CD4-positive, alpha-beta T cell treated with Interleukin-17A for 1 hour (primary cell): ENCODE data around the gene TICAM1.
"Not testable (repeated sequence)": the region's sequence is repeated elsewhere in the genome, so short reads cannot be mapped to it uniquely, and the experiment has no call there.

Experiments
- DNase-seq: peaks from one replicate; pipeline ENCODE4 v3.0.0-alpha.2; 2020

Gene TICAM1

GRCh38 chr19:4803736-4804695, 27.5 kb downstream of the TICAM1 start:
- DNase-seq = peak; percentile 70

- DNase-seq = no peak
These were observed 28.8 kb downstream of the TICAM1 start for GRCh38 chr19:4802711-4803110.

- no peak for DNase-seq
These were observed 30.4 kb downstream of the TICAM1 start for GRCh38 chr19:4801085-4801619.

GRCh38 chr19:4800591-4801081, 30.9 kb downstream of the TICAM1 start:
- DNase-seq = no peak

GRCh38 chr19:4795400-4795799, 36.1 kb downstream of the TICAM1 start:
- DNase-seq = no peak

GRCh38 chr19:4794971-4795370, 36.5 kb downstream of the TICAM1 start:
- DNase-seq = no peak

- DNase-seq = not testable (repeated sequence)
These were observed 38.2 kb downstream of the TICAM1 start for GRCh38 chr19:4793278-4793677.

GRCh38 chr19:4792866-4793195, 38.7 kb downstream of the TICAM1 start:
- DNase-seq = not testable (repeated sequence)

- DNase-seq = not testable (repeated sequence)
These were observed 39.3 kb downstream of the TICAM1 start for GRCh38 chr19:4792019-4792865.

GRCh38 chr19:4791183-4792018, 40.1 kb downstream of the TICAM1 start, which contains the start of gene FEM1A:
Gene FEM1A, plus strand, starts transcription at chr19:4791734. Its CDS starts 121 bp downstream, at chr19:4791855.
- DNase-seq = peak; percentile 100

GRCh38 chr19:4786412-4787016, 45.0 kb downstream of the TICAM1 start:
- not testable (repeated sequence) for DNase-seq

- DNase-seq = no peak
These were observed 49.7 kb downstream of the TICAM1 start for GRCh38 chr19:4781801-4782200.

GRCh38 chr19:4780860-4781259, 50.7 kb downstream of the TICAM1 start:
- no peak for DNase-seq

GRCh38 chr19:4778124-4778523, 53.4 kb downstream of the TICAM1 start:
- not testable (repeated sequence) for DNase-seq

- DNase-seq = no peak
These were observed 54.9 kb downstream of the TICAM1 start for GRCh38 chr19:4776436-4777211.

GRCh38 chr19:4775627-4776152, 55.8 kb downstream of the TICAM1 start:
- DNase-seq = no peak

- no peak for DNase-seq
These were observed 57.4 kb downstream of the TICAM1 start for GRCh38 chr19:4774136-4774535.

- DNase-seq = no peak
These were observed 58.4 kb downstream of the TICAM1 start for GRCh38 chr19:4773047-4773640.

GRCh38 chr19:4772566-4772965, 58.9 kb downstream of the TICAM1 start:
- DNase-seq = no peak
